HuH-7 (cell line): Measurements from ENCODE around the gene HTR3E.

ENCODE experiments used
- DNase-seq: peaks from one replicate; pipeline ENCODE4 v3.0.0; 2011; ENCODE audit warnings: low spot score

The HTR3E gene

GRCh38 chr3:184155644-184156521, 59.0 kb downstream of the HTR3E start:
- DNase-seq, result no peak

DNA sequence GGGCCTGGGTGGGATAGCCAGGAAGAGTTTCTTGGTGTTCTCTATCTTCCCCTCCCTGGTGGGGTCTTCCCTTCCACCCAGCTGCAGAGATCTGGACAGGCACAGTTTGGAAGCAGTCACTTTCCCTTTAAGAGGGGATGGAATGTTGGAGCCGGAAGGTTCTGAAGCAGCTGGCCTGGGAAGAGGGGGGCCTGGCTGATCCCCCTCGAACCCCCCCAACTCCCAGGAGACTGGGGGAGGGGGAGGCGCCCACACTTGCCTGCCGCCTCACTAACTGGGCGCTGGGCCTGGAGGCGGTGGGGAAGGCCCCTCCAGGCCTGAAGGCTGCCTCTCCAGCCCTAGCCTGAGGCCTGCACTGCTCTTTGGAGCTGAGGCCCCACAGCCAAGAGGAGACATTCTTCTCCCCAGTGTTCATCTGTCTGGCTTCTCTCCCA, 59.7 kb downstream of the HTR3E start:
- no peak for DNase-seq
